ENCODE data around the gene C1GALT1C1. TPM values are rescaled to one million over a fixed set of nuclear protein-coding genes. Genes with fewer than 3 reads are reported as not detected.

Gene C1GALT1C1
- total RNA-seq, 1 experiment from 2014 or later, result 179 TPM

- no peak for DNase-seq (ENCODE audit: low read depth)
Measured at GRCh38 chrX:120585702-120586101, 44.2 kb downstream of the C1GALT1C1 start.

Other genes starting within 250 kb of the C1GALT1C1 start
- gene LAMP2, start 160.8 kb downstream of the C1GALT1C1 start, total RNA-seq (2014; rRNA removed; shearing (Covaris generic)), result 316 and 327 TPM in 2 replicates
- gene CUL4B, start 69.1 kb downstream of the C1GALT1C1 start, total RNA-seq (2014; rRNA removed; shearing (Covaris generic)), result 117 and 155 TPM in 2 replicates
- gene MCTS1, start 26.0 kb downstream of the C1GALT1C1 start, total RNA-seq (2014; rRNA removed; shearing (Covaris generic)), result 228 and 252 TPM in 2 replicates
- not detected in 2 replicates for gene CT47B1, start 245.8 kb upstream of the C1GALT1C1 start, total RNA-seq (2014; rRNA removed; shearing (Covaris generic))